ENCODE measurements around the gene HS3ST3A1.
"Not testable (repeated sequence)": the region's sequence is repeated elsewhere in the genome, so short reads cannot be mapped to it uniquely, and the experiment has no call there.

HS3ST3A1 gene

GRCh38 chr17:13537871-13538643 is 63.7 kb downstream of the HS3ST3A1 start:
- DNase-seq, result no peak

GRCh38 chr17:13537167-13537731 is 64.5 kb downstream of the HS3ST3A1 start:
- no peak for DNase-seq

- no peak for DNase-seq
Observed at GRCh38 chr17:13534946-13535345, 66.8 kb downstream of the HS3ST3A1 start.

GRCh38 chr17:13531721-13532120 is 70.0 kb downstream of the HS3ST3A1 start:
- DNase-seq, result no peak

GRCh38 chr17:13525876-13526275 is 75.9 kb downstream of the HS3ST3A1 start:
- DNase-seq, result no peak

- DNase-seq, result no peak
Observed at GRCh38 chr17:13523164-13523563, 78.6 kb downstream of the HS3ST3A1 start.

GRCh38 chr17:13522749-13523148 is 79.0 kb downstream of the HS3ST3A1 start:
- DNase-seq, result no peak

GRCh38 chr17:13521784-13522183 is 79.9 kb downstream of the HS3ST3A1 start:
- no peak for DNase-seq

- no peak for DNase-seq
Observed at GRCh38 chr17:13520899-13521572, 80.7 kb downstream of the HS3ST3A1 start.

- DNase-seq, result no peak
Observed at GRCh38 chr17:13518261-13519000, 83.3 kb downstream of the HS3ST3A1 start.

GRCh38 chr17:13513039-13513405 is 88.7 kb downstream of the HS3ST3A1 start:
- no peak for DNase-seq

- no peak for DNase-seq
Observed at GRCh38 chr17:13510062-13510461, 91.7 kb downstream of the HS3ST3A1 start.

- DNase-seq, result no peak
Observed at GRCh38 chr17:13509527-13509926, 92.2 kb downstream of the HS3ST3A1 start.

- peak in 1 of 5 donors; percentile 41 for DNase-seq
Observed at GRCh38 chr17:13508896-13509295, 92.8 kb downstream of the HS3ST3A1 start.

GRCh38 chr17:13503526-13503925 is 98.2 kb downstream of the HS3ST3A1 start:
- DNase-seq, result no peak

- no peak for DNase-seq
Observed at GRCh38 chr17:13502263-13502662, 99.5 kb downstream of the HS3ST3A1 start.

GRCh38 chr17:13500947-13501346 is 100.8 kb downstream of the HS3ST3A1 start:
- no peak for DNase-seq

- DNase-seq, result no peak
Observed at GRCh38 chr17:13498184-13498583, 103.5 kb downstream of the HS3ST3A1 start.

- DNase-seq, result not testable (repeated sequence)
Observed at GRCh38 chr17:13496553-13497056, 105.1 kb downstream of the HS3ST3A1 start.

GRCh38 chr17:13495423-13495822 is 106.3 kb downstream of the HS3ST3A1 start:
- no peak for DNase-seq

- no peak for DNase-seq
Observed at GRCh38 chr17:13492737-13493122, 109.0 kb downstream of the HS3ST3A1 start.

- no peak for DNase-seq
Observed at GRCh38 chr17:13491916-13492736, 109.6 kb downstream of the HS3ST3A1 start.

Data from T-helper 1 cell (primary cell).